A673 (cell line): Measurements from ENCODE around the gene RHBDL2. TPM values are rescaled to one million over a fixed set of nuclear protein-coding genes. Genes with fewer than 3 reads are reported as not detected.

ENCODE experiments used
- BruUV-seq: library from RNA; stranded (reverse); fragments of 400-500 nt; replicated peaks from 2 replicates; lab custom pipeline; 2021; lab: Mats Ljungman, UMichigan
- CTCF ChIA-PET: fragments of 300-600 bp; sonication (Branson Sonifier 250); formaldehyde crosslinking; loops from one replicate; lab custom pipeline; 2022; ENCODE audit warnings: antibody characterized with exemption; lab: Charles Lee
- POLR2A ChIA-PET: fragments of 300-600 bp; sonication (Branson Sonifier 250); formaldehyde crosslinking; loops from one replicate; lab custom pipeline; 2022; ENCODE audit warnings: antibody characterized with exemption; ENCODE audit not compliant: low non-redundant PET; lab: Charles Lee
- DNase-seq: peaks from one replicate; pipeline ENCODE4 v3.0.0-alpha.2; 2015; ENCODE audit warnings: low spot score
- H3K27ac ChIP-seq: fragments of 200-600 bp; sonication (generic); 2 replicates; pipeline ENCODE4 v1.5.1; 2016; ENCODE audit warnings: mixed run types, low read depth, mild to moderate bottlenecking, mixed read lengths, antibody characterized with exemption, low read length; ENCODE audit not compliant: poor library complexity, severe bottlenecking
- H3K27me3 ChIP-seq: fragments of 200-600 bp; sonication (generic); replicated peaks from 2 replicates; pipeline ENCODE4 v1.6.1; 2017; ENCODE audit warnings: mixed run types, low read depth, mild to moderate bottlenecking, mixed read lengths, antibody characterized with exemption, low read length; ENCODE audit not compliant: insufficient read depth, poor library complexity
- H3K36me3 ChIP-seq: fragments of 200-600 bp; sonication (generic); 2 replicates; pipeline ENCODE4 v1.6.1; 2016; ENCODE audit warnings: mixed run types, mild to moderate bottlenecking, mixed read lengths, antibody characterized with exemption, low read length; ENCODE audit not compliant: insufficient read depth, poor library complexity, severe bottlenecking
- H3K4me1 ChIP-seq: fragments of 200-600 bp; sonication (generic); 2 replicates; pipeline ENCODE4 v1.6.1; 2017; ENCODE audit warnings: mixed run types, mild to moderate bottlenecking, mixed read lengths, antibody characterized with exemption, low read length; ENCODE audit not compliant: insufficient read depth, poor library complexity, severe bottlenecking
- H3K4me3 ChIP-seq: fragments of 200-600 bp; sonication (generic); 2 replicates; pipeline ENCODE4 v1.5.1; 2016; ENCODE audit warnings: low read depth, mixed run types, mild to moderate bottlenecking, mixed read lengths, low read length; ENCODE audit not compliant: poor library complexity, severe bottlenecking
- H3K9me3 ChIP-seq: fragments of 200-600 bp; sonication (generic); 2 replicates; pipeline ENCODE4 v1.6.1; 2016; ENCODE audit warnings: mixed run types, low read depth, mild to moderate bottlenecking, mixed read lengths, antibody characterized with exemption, low read length; ENCODE audit not compliant: poor library complexity, severe bottlenecking
- EZH2 ChIP-seq: fragments of 200-600 bp; sonication (generic); IDR thresholded peaks from 2 replicates; pipeline ENCODE4 v1.6.1; 2017; ENCODE audit warnings: borderline replicate concordance, low read depth, mild to moderate bottlenecking, mixed read lengths, antibody characterized with exemption, low read length; ENCODE audit not compliant: poor library complexity, severe bottlenecking
- intact Hi-C: fragments of 100-400 bp; cut with micrococcal nuclease; formaldehyde crosslinking; loops from one replicate; pipeline ENCODE4 v1.10.0; 2022; ENCODE audit not compliant: unreplicated experiment
- total RNA-seq: library from RNA; stranded (reverse); gene quantifications from 2 replicates; pipeline ENCODE4 v1.2.3, GENCODE V29; 2021
- TF ChIP-seq, protein P1 (sequence below): fragments of 300-800, 200-600 bp; sonication (generic); conservative IDR thresholded peaks from 2 replicates; pipeline ENCODE4 v1.5.1; 2017; ENCODE audit warnings: low read depth, mild to moderate bottlenecking, antibody characterized with exemption, low read length, moderate library complexity, mixed read lengths

Gene RHBDL2
- total RNA-seq, 1 experiment from 2014 or later = not detected

- no peaks in the 10 kb centered on the region for H3K36me3 ChIP-seq
- H3K27me3 ChIP-seq = no peaks in the 10 kb centered on the region
- ChIA-PET CTCF (no interaction called here), POLR2A (no interaction called here)
- no peaks in the 10 kb centered on the region for H3K9me3 ChIP-seq
- no peaks in the 10 kb centered on the region for H3K4me1 ChIP-seq
- H3K27ac ChIP-seq = no peak overlapping the region
- no peak overlapping the region for H3K4me3 ChIP-seq
- TF ChIP-seq, protein P1, sequence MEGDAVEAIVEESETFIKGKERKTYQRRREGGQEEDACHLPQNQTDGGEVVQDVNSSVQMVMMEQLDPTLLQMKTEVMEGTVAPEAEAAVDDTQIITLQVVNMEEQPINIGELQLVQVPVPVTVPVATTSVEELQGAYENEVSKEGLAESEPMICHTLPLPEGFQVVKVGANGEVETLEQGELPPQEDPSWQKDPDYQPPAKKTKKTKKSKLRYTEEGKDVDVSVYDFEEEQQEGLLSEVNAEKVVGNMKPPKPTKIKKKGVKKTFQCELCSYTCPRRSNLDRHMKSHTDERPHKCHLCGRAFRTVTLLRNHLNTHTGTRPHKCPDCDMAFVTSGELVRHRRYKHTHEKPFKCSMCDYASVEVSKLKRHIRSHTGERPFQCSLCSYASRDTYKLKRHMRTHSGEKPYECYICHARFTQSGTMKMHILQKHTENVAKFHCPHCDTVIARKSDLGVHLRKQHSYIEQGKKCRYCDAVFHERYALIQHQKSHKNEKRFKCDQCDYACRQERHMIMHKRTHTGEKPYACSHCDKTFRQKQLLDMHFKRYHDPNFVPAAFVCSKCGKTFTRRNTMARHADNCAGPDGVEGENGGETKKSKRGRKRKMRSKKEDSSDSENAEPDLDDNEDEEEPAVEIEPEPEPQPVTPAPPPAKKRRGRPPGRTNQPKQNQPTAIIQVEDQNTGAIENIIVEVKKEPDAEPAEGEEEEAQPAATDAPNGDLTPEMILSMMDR = no peak
- no peak for TF ChIP-seq EZH2
- intact Hi-C loops = no loop called here
- DNase-seq = no peak
- BruUV-seq = no TSS peak
Observed at GRCh38 chr1:38926091-38926490, 15.5 kb downstream of the RHBDL2 start.

DNA sequence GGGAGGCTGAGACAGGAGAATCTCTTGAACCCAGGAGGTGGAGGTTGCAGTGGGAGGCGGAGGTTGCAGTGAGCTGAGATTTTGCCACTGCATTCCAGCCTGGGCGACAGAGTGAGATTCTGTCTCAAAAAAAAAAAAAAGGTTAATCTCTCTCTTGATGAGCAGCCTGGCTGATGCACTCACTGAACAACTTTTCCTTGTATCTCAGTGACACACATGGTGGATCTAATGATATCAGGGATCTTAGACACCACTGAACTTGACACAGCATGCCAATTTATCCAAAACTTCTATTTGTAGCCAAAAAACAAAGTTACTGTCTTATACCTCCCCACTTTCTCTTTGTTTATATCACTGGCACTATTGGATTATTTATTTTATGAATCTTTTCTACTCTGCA, 16.2 kb downstream of the RHBDL2 start:
- Histone ChIP-seq H3K36me3 (no peaks in the 10 kb centered on the region), H3K9me3 (no peaks in the 10 kb centered on the region), H3K4me1 (no peaks in the 10 kb centered on the region), H3K4me3 (no peak overlapping the region), H3K27ac (no peak overlapping the region), H3K27me3 (no peaks in the 10 kb centered on the region)
- no TSS peak for BruUV-seq
- TF ChIP-seq EZH2 = no peak
- TF ChIP-seq, protein P1 = no peak
- ChIA-PET POLR2A (no interaction called here), CTCF (no interaction called here)
- DNase-seq = no peak
- intact Hi-C loops = no loop called here

GRCh38 chr1:38923607-38924006, 18.0 kb downstream of the RHBDL2 start:
- H3K9me3 ChIP-seq = no peaks in the 10 kb centered on the region
- no peak overlapping the region for H3K27ac ChIP-seq
- CTCF ChIA-PET = no interaction called here
- TF ChIP-seq, protein P1 = no peak
- intact Hi-C loops = no loop called here
- DNase-seq = no peak
- H3K27me3 ChIP-seq = no peaks in the 10 kb centered on the region
- no TSS peak for BruUV-seq
- H3K36me3 ChIP-seq = no peaks in the 10 kb centered on the region
- H3K4me3 ChIP-seq = no peak overlapping the region
- no peaks in the 10 kb centered on the region for H3K4me1 ChIP-seq
- POLR2A ChIA-PET = no interaction called here
